K562 (cell line): ENCODE data around the gene NCKIPSD. TPM values are rescaled to one million over a fixed set of nuclear protein-coding genes. Genes with fewer than 3 reads are reported as not detected.
A peak's percentile ranks its signal among the peaks of the same experiment; 100 is the strongest.

ENCODE experiments used
- DPF2 ChIP-seq: fragments of 450-650 bp; IDR thresholded peaks from 2 replicates; pipeline ENCODE4 v1.6.1; 2016
- JUND ChIP-seq, 2 experiments: IDR thresholded peaks; 2 replicates in 1 of 2; 3 replicates in 1 of 2; pipeline ENCODE4 v1.6.1; 2011; ENCODE audit warnings: borderline replicate concordance in 2 of 2, low read depth in 2 of 2, low read length in 2 of 2, improper control_type of control experiment in 1 of 2, missing biosample characterization in 1 of 2, missing genetic modification characterization in 1 of 2, missing genetic modification reagents in 1 of 2
- MAFK ChIP-seq: IDR thresholded peaks from 2 replicates; pipeline ENCODE4 v1.6.1; 2011; ENCODE audit warnings: low read length, improper control_type of control experiment
- RBM34 ChIP-seq: fragments of 200-400 bp; formaldehyde crosslinking; IDR thresholded peaks from 2 replicates; pipeline ENCODE4 v1.6.1; 2018; ENCODE audit warnings: low read length, borderline replicate concordance; ENCODE audit not compliant: insufficient read depth
- SETDB1 ChIP-seq: IDR thresholded peaks from one replicate; pipeline ENCODE4 v1.6.1; 2012; ENCODE audit warnings: low read length, control low read depth, inconsistent platforms
- ZBTB11 ChIP-seq, 3 experiments: fragments of 200-800 bp in 1 of 3; fragments of 250-450 bp in 1 of 3; fragments of 450-650 bp in 1 of 3; sonication (Bioruptor Pico) in 1 of 3; sonication (Bioruptor generic) in 1 of 3; formaldehyde crosslinking in 1 of 3; IDR thresholded peaks; 2 replicates each; pipeline versions ENCODE4 v1.6.1 to v1.8.0; 2016 to 2022; ENCODE audit warnings: mild to moderate bottlenecking in 2 of 3, missing genetic modification characterization in 2 of 3, missing compliant biosample characterization in 1 of 3, moderate library complexity in 1 of 3
- ZBTB40 ChIP-seq, 2 experiments: fragments of 450-650 bp in 1 of 2; sonication (generic) in 1 of 2; formaldehyde crosslinking in 1 of 2; IDR thresholded peaks; 2 replicates each; pipeline versions ENCODE4 v1.7.1 to v1.9.0; 2016 to 2022; ENCODE audit warnings: inconsistent platforms in 1 of 2, mild to moderate bottlenecking in 1 of 2, missing genetic modification reagents in 1 of 2
- polyA plus RNA-seq, 8 experiments: library from polyadenylated mRNA; depleted of rRNA in 4 of 8; stranded (reverse) in 5 of 8; unstranded in 3 of 8; fragments of >200 nt; fragmentation: Nextera tagmentation in 2 of 8; fragmentation: Illumina TruSeq in 1 of 8; extraction: Ambion mirVana in 2 of 8; extraction: Trizol in 1 of 8; gene quantifications; 2 replicates each; pipeline versions ENCODE4 v1.2.1 to v1.2.3, GENCODE V29; 2011 to 2014; ENCODE audit warnings: inconsistent platforms in 1 of 8, missing spikeins in 1 of 8
- total RNA-seq, 7 experiments: library from RNA; depleted of rRNA in 6 of 7; stranded (reverse); fragments of >200 nt in 6 of 7; fragmentation: Illumina TruSeq in 2 of 7; extraction: Trizol in 2 of 7; gene quantifications; 2 replicates each; pipeline versions ENCODE4 v1.2.1 to v1.2.3, GENCODE V29; 2011 to 2021; ENCODE audit warnings: low replicate concordance in 1 of 7

NCKIPSD gene
- total and polyA plus RNA-seq, 9 of the 15 experiments (the other 6 are each of a cell fraction or from before 2014, with no cell fraction given): 0.49 to 24.4 (median 12.3) TPM

- TF ChIP-seq ZBTB40 (IDR thresholded peaks at IDR 0.05) (0 out of 2 replicates have a peak, but pooled peaks have one; percentile 12), ZBTB40 (CRISPR knock-in tag; IDR thresholded peaks at IDR 0.05) (no peak), DPF2 (peak; percentile 64; the same call in 1 of the 2 replicates), JUND (IDR thresholded peaks at IDR 0.05; ENCODE audit: borderline replicate concordance, low read depth, low read length) (peak; percentile 72), JUND (tag; IDR thresholded peaks at IDR 0.05; ENCODE audit: borderline replicate concordance, low read depth, low read length) (peak; percentile 38; the same call in 1 of the 3 replicates), MAFK (no peak), ZBTB11 (CRISPR knock-in tag; IDR thresholded peaks at IDR 0.05) (no peak), RBM34 (no peak), SETDB1 (no peak)
Measured at GRCh38 chr3:48634661-48635221, 51.0 kb downstream of the NCKIPSD start (continued).
